Measurements from ENCODE around the gene BCO2. TPM values are rescaled to one million over a fixed set of nuclear protein-coding genes. Genes with fewer than 3 reads are reported as not detected.

BCO2 gene, protein sequence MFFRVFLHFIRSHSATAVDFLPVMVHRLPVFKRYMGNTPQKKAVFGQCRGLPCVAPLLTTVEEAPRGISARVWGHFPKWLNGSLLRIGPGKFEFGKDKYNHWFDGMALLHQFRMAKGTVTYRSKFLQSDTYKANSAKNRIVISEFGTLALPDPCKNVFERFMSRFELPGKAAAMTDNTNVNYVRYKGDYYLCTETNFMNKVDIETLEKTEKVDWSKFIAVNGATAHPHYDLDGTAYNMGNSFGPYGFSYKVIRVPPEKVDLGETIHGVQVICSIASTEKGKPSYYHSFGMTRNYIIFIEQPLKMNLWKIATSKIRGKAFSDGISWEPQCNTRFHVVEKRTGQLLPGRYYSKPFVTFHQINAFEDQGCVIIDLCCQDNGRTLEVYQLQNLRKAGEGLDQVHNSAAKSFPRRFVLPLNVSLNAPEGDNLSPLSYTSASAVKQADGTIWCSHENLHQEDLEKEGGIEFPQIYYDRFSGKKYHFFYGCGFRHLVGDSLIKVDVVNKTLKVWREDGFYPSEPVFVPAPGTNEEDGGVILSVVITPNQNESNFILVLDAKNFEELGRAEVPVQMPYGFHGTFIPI
- total RNA-seq = 1 to 10 TPM; 1.2 to 2.4 TPM

DNA sequence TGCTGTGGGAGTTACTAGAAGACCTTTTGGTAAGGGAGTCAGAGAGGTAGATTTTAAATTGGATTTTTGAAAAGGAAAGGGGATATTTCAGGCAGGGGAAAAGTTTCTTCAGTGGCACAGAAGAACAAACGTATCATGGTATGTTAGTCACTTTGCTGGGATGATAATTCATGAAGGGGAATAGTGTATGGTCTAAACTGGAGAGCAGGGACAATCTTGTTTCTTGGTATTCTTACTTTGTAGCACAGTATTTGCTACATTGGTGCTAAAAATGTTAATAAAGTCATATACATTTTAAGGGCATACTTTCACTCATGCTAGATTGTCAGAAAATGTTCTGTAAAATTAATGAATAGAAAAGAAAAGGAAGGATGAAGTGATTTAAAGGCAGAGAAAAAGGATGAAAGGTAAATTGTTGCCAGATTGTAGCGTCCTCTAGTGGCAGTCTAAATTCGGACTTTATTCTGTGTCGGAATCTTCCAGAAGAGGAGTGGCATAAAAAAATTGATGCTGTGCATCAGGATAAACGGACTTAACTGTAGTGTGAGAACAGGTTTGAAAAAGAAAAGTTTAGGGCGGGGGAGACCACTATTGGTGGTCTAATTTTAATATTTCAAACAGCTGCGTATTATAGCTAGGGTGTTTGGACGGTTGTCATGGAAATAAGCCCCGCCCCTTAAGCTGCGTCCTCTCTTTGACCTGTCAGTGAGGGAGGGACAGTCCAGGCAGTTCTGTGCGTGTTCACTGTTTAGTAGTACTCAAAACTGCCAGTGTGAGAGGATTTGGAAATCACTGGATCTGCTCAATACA, at the start of gene BCO2:
Gene BCO2, plus strand, starts transcription at position 724 of the 810 bp plus-strand sequence. CDS start 90 bp downstream, outside the sequence.
- Mint-ChIP-seq H3K27ac (no peak within 1 kb of the TSS), H3K9me3 (no peaks in the 10 kb centered on the region), H3K4me1 (peaks cover 10% of the 10 kb centered on the region), H3K27me3 (peaks cover 30% of the 10 kb centered on the region), H3K4me3 (peak within 1 kb of the TSS; percentile 56), H3K36me3 (ENCODE audit: low read depth) (no peaks in the 10 kb centered on the region)
- DNase-seq = peak; percentile 45
- ChIA-PET POLR2A (no interaction called here), CTCF (interaction anchor here (1.1 kb wide), 1 partner anchor 249 kb away, joined by 3 read pairs; no protein-coding TSS in a partner anchor)

DNA sequence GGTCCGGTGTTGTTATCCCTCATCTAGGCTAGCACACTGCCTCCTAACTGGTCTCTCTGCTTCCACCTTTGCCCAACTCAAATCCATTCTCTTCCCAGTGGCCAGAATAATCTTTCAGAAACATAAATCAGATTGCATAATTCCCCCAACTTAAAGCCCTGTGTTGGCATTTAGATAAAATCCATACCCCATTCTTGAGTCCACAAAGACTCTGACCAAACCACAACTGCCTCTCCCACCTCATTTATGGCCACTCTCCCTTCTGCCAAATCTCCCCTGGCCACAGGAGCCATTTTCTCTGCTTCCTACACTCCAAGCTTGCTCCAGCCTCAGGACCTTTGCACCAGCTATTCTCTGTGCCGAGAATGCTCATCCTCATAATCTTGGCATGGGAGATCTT, 48.3 kb upstream of the BCO2 start:
- CTCF ChIA-PET = no interaction called here
- Mint-ChIP-seq H3K4me1 (peaks cover 5% of the 10 kb centered on the region), H3K4me3 (no peak overlapping the region), H3K27ac (no peak overlapping the region), H3K9me3 (no peaks in the 10 kb centered on the region), H3K27me3 (no peaks in the 10 kb centered on the region), H3K36me3 (ENCODE audit: low read depth) (no peaks in the 10 kb centered on the region)
- no peak for DNase-seq
- POLR2A ChIA-PET = no interaction called here

DNA sequence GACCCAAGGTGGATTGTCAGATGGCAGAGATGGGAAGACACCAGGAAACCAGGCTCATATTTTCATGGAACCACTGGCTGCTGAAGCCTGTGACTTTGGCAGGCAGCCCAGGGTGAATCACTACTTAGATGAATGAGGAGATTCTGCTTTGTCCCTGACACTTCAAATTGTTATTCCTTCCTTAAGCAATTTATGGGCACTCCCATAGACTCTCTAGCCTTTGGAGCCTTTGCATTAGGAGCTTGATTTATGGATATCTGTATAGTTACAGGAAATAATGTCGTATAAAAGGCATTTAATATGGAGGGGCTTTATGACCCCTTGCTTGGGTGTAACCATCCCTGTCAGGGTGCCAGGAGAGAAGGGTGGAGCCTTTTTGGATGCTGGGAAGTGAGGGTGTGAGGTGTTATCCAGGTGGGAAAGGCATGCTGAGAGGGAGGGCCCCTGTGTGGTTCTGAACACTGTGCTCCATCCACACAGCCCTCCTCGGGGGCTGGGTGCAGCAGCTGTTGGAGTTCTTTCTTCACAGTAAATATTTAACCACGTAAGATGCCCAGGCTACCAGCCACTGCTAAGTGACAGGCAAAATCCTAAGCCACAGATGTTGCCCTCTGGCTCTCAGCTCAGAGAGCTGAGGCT, 46.7 kb upstream of the BCO2 start:
- Mint-ChIP-seq H3K4me1 (peaks cover 10% of the 10 kb centered on the region), H3K27me3 (no peaks in the 10 kb centered on the region), H3K9me3 (no peaks in the 10 kb centered on the region), H3K4me3 (no peak overlapping the region), H3K27ac (no peak overlapping the region), H3K36me3 (ENCODE audit: low read depth) (no peaks in the 10 kb centered on the region)
- no peak for DNase-seq
- CTCF ChIA-PET = no interaction called here
- POLR2A ChIA-PET = no interaction called here

DNA sequence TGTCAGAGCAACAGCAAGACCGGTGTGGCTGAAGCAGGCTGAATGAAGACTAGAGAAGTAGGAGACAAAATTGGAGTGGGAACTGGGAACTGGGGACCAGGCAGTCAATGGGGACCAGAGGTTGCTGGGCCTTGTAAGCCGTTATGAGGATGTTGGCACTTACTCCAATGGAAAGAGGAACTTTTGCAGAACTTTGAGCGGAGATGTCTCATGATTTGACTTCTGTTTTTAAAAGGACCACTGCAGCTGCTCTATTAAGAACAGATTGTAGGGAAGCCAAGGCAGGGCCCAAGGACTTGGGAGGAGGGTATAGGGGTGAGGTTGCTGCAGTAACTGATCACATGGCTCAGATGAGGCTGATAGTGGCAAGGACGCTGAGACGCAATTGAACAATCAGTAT, 45.7 kb upstream of the BCO2 start:
- Mint-ChIP-seq H3K27me3 (no peaks in the 10 kb centered on the region), H3K4me1 (peaks cover 10% of the 10 kb centered on the region), H3K9me3 (no peaks in the 10 kb centered on the region), H3K36me3 (ENCODE audit: low read depth) (no peaks in the 10 kb centered on the region), H3K4me3 (no peak overlapping the region), H3K27ac (no peak overlapping the region)
- no peak for DNase-seq
- ChIA-PET CTCF (interaction anchor here (0.9 kb wide), 1 partner anchor 16 kb away, joined by 3 read pairs; no protein-coding TSS in a partner anchor), POLR2A (no interaction called here)

DNA sequence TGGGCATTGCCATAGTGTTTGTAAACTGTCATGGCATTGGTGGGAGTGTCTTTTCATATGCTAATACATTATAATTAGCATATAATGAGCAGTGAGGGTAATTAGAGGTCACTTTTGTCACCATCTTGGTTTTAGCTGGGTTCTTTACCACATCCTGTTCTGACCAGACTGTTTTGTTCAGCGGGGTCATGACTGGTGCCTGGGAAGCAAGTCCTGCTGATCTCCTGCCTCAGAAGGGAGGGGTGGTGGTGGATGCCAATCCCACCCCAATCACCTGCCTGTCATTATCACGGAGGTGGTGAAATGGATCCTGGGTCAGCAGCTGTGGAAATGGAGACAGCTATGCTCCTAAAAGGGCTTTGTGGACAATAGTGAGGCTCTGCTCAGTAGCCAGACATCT, 42.6 kb upstream of the BCO2 start:
- Mint-ChIP-seq H3K27ac (no peak overlapping the region), H3K9me3 (no peaks in the 10 kb centered on the region), H3K4me1 (peaks cover 10% of the 10 kb centered on the region), H3K4me3 (no peak overlapping the region), H3K27me3 (no peaks in the 10 kb centered on the region), H3K36me3 (ENCODE audit: low read depth) (no peaks in the 10 kb centered on the region)
- DNase-seq = no peak
- CTCF ChIA-PET = no interaction called here
- POLR2A ChIA-PET = no interaction called here

DNA sequence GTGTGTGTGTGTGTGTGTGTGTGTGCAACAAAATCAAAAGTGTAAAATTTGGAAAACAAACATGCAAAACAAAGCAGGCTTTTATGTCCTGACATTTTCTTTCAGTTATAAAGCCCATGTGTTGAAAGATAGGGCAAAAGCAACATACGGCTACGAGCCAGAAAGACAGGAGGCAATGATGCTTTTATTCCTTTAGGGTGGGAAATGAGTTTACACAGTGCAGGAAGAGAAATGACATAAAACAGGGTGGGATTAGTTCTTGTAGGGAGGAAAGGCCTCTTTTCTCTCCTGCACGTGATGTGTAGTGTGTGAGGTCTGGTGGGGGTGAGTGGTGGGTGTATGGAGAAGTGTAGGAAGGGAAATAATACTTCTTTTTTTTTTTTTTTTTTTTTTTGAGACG, 40.8 kb upstream of the BCO2 start:
- no peak overlapping the region for H3K4me3 Mint-ChIP-seq
- H3K4me1 Mint-ChIP-seq = peaks cover 10% of the 10 kb centered on the region
- H3K27ac Mint-ChIP-seq = no peak overlapping the region
- H3K9me3 Mint-ChIP-seq = no peaks in the 10 kb centered on the region
- H3K27me3 Mint-ChIP-seq = no peaks in the 10 kb centered on the region
- H3K36me3 Mint-ChIP-seq (ENCODE audit: low read depth) = no peaks in the 10 kb centered on the region
- ChIA-PET CTCF (interaction anchor here (0.7 to 0.9 kb wide), 2 partner anchors 52 to 181 kb away, joined by 3 read pairs; no protein-coding TSS in a partner anchor), POLR2A (no interaction called here)
- no peak for DNase-seq

DNA sequence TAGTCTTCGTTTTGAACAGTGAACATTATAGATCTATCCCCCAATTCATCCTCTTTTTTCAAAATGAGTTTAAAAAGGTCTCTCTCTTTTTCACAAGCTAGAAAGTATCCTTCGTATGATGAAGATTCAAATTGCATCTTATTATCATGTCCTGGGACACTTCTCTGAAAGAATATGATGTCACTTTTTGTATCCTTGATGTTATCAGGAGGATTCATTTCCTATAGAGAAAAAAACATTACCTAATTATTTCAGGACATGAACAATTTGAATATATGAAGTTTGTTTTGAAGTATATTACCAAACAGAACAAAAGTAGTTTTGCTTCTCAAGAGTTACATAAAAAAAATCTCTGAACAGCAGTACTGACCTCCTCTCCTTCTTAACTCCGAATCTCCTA, 31.7 kb upstream of the BCO2 start:
- Mint-ChIP-seq H3K27me3 (peaks cover 2% of the 10 kb centered on the region), H3K4me1 (no peaks in the 10 kb centered on the region), H3K4me3 (no peak overlapping the region), H3K27ac (no peak overlapping the region), H3K9me3 (peaks cover 2% of the 10 kb centered on the region), H3K36me3 (ENCODE audit: low read depth) (no peaks in the 10 kb centered on the region)
- ChIA-PET POLR2A (no interaction called here), CTCF (interaction anchor here (0.6 to 1.0 kb wide), 2 partner anchors 22 to 25 kb away, joined by 3 to 6 read pairs; no protein-coding TSS in a partner anchor)
- DNase-seq = no peak

DNA sequence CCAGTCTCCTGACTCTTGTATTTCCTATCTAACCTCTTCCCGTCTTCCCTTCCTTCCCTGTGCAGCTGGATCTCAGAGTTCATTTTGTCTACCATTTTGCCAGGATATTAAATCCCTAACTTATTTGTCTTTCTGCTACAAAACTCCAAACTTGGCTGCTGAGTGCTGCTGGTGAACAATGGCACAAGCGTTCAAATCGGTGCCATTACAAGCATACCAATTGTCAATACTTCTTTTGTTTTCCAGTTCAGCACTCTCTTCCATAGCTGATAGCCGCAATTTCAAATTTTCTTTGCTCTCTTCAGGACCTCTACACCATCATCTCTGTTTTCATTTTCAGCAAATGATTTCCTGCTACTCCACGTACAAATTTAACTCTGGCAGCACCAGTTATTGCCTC, 24.8 kb upstream of the BCO2 start:
- no peak for DNase-seq
- CTCF ChIA-PET = interaction anchor here (1.9 kb wide), 1 partner anchor 13 kb away, joined by 5 read pairs; the partner anchor contains the start of gene IL18
- H3K4me1 Mint-ChIP-seq = no peaks in the 10 kb centered on the region
- H3K9me3 Mint-ChIP-seq = no peaks in the 10 kb centered on the region
- H3K27me3 Mint-ChIP-seq = peaks cover 5% of the 10 kb centered on the region
- no peak overlapping the region for H3K27ac Mint-ChIP-seq
- POLR2A ChIA-PET = interaction anchor here (0.6 kb wide), 1 partner anchor 691 kb away, joined by 9 read pairs; no protein-coding TSS in a partner anchor
- H3K4me3 Mint-ChIP-seq = no peak overlapping the region
- no peaks in the 10 kb centered on the region for H3K36me3 Mint-ChIP-seq (ENCODE audit: low read depth)

DNA sequence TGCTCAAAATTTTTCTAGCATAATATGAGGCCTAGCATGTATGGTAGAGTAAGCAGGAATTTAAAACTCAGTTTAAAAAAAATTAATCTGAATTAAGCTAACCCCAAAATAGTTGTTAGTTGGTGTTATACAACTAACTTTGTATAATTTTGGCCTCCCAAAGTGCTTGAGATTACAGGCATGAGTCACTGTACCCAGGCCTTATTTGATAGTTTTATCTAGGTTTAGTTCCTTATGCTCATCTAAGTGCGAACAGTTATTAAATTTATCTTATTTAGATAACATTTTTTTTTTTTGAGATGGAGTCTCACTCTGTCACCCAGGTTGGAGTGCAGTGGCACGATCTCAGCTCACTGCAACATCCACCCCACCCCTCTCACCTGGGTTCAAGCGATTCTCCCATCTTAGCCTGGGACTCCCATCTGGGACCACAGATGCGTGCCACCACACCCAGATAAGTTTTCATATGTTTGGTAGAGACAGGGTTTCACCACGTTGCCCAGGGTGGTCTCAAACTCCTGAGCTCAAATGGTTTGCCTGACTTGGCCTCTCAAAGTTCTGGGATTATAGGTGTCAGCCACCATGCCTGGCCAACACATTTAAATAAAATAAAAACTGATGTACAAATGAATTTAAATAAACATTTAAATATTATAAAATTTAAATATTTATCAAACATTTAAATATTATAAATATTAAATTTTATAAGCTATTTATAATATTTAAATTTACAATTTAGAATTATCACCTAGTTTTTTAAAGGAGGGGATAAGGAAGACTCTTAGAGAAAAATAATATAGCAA, 19.0 kb upstream of the BCO2 start:
- ChIA-PET POLR2A (interaction anchor here (0.6 kb wide), 1 partner anchor 36 kb away, joined by 4 read pairs; no protein-coding TSS in a partner anchor), CTCF (no interaction called here)
- H3K27ac Mint-ChIP-seq = no peak overlapping the region
- no peaks in the 10 kb centered on the region for H3K9me3 Mint-ChIP-seq
- H3K4me1 Mint-ChIP-seq = no peaks in the 10 kb centered on the region
- H3K27me3 Mint-ChIP-seq = peaks cover 11% of the 10 kb centered on the region
- H3K36me3 Mint-ChIP-seq (ENCODE audit: low read depth) = no peaks in the 10 kb centered on the region
- no peak for DNase-seq
- H3K4me3 Mint-ChIP-seq = no peak overlapping the region

DNA sequence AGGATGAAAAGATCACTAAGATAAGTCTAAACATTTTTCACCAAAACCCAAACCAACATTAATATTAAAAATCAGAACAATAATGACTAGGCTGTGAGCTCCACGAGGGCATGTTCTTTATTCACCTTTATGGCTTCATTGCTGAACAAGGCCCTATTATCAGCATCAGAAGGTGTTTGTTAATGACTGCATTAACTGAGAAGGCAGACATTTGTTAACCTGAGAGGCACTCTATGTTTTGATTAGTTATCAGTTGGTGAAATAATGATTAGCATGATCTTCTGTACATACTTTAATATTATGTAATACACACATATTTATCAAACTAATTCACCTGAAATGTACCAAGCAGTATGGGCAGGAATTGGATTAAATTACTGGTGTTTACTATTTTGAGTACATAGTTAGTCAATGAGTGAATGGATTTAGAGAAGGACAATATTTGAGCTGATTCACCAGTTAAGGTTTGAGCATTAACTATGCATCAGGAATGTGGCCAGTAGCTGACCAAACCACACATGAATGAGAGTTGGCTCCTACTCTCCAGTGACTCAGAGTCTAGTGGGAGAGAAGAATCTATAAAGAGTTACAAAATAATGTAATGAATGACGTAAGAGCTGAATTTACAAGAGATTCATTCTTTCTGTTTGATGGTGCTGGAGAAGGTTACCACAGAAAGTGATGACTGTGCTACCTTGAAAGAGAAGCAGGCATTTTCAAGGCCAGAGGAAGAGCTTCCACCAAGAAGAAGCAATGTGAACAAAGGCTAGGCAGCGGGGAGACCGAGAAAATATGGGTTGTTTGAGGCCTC, 18.2 kb upstream of the BCO2 start:
- Mint-ChIP-seq H3K36me3 (ENCODE audit: low read depth) (no peaks in the 10 kb centered on the region), H3K27me3 (peaks cover 11% of the 10 kb centered on the region), H3K4me3 (no peak overlapping the region), H3K9me3 (no peaks in the 10 kb centered on the region), H3K27ac (no peak overlapping the region), H3K4me1 (no peaks in the 10 kb centered on the region)
- ChIA-PET POLR2A (no interaction called here), CTCF (no interaction called here)
- DNase-seq = no peak

DNA sequence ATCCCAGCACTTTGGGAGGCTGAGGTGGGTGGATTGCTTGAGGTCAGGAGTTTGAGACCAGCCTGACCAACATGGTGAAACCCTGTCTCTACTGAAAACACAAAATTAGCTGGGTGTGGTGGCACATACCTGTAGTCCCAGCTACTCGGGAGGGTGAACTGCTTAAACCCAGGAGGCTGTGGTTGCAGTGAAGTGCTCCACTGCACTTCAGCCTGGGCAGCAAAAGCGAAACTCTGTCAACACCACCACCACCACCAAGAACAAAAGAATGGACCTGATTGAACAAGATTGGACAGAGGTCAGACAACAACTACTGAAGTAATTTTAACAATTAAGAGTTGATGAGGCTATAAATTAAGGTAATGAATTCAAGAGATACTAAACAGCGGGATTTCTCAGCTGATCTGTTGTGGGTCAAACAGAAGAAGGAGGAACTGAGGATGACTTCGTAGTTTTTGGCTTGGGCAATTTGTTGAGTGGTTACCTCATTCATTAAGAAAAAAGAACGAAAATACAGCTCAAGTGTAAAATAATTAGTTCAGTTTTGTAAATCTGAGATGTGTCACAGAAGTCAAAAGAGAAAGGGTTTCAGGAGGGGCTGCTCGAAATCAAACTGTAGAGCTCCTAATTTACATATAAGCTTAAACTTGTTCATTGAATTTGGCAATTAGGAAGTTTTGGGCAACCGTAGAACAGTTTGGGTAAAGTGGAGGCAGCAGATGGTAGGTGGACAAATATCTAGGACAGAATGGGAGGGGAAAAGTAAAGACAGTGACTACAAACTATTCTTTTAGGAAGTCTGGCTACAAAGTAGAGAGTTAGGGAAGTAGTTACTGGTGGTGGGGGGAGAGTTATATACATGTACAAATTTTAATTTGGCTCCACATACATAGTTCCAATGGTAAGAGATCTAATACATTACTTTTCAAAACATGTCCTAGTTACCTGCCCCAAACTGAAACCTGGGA, 15.9 kb upstream of the BCO2 start:
- POLR2A ChIA-PET = no interaction called here
- peaks cover 23% of the 10 kb centered on the region for H3K27me3 Mint-ChIP-seq
- DNase-seq = no peak
- CTCF ChIA-PET = no interaction called here
- no peak overlapping the region for H3K27ac Mint-ChIP-seq
- H3K4me3 Mint-ChIP-seq = no peak overlapping the region
- H3K4me1 Mint-ChIP-seq = peaks cover 8% of the 10 kb centered on the region
- peaks cover 2% of the 10 kb centered on the region for H3K36me3 Mint-ChIP-seq (ENCODE audit: low read depth)
- H3K9me3 Mint-ChIP-seq = no peaks in the 10 kb centered on the region
